Measurements from ENCODE around the gene GARNL3.

GARNL3 gene

GRCh38 chr9:127360250-127360649, 95.7 kb downstream of the GARNL3 start:
- H4K8ac ChIP-seq (ENCODE audit: low read depth, low read length) = no peak overlapping the region

DNA sequence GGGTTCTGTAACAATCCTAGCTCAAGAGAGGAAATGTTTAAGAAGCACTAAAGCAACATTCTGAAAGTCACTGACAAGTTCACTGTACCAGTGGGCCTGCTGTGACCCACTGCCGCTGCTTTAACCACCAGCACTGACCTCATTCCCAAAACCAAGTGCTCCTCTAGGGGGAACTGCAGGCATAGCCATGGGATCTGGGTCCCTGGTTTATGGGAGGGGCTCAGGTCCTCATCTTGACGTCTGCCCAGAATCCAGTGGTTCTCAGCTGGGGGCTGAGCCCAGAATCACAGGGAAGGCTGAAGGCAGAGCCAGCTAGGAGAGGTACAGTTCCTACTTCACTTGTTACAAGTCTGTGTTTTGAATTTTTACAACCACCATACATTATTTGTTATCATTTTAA, 96.3 kb downstream of the GARNL3 start:
- H3K4me3 ChIP-seq (ENCODE audit: low read length) = no peak overlapping the region
- H3K4me2 ChIP-seq (ENCODE audit: low read length) = no peak overlapping the region
- H3K36me3 ChIP-seq (ENCODE audit: control insufficient read depth, insufficient read depth, low read length) = no peaks in the 10 kb centered on the region
- H3K23ac ChIP-seq (ENCODE audit: low read length) = no peak overlapping the region
- H3K27me3 ChIP-seq (ENCODE audit: insufficient read depth, low read length, poor library complexity) = no peaks in the 10 kb centered on the region
- no peak overlapping the region for H2BK15ac ChIP-seq (replicated peaks; ENCODE audit: low read depth)
- no CpG with 5 or more reads among the region's 2 CpGs for WGBS (ENCODE audit: extremely low coverage, insufficient coverage, low lambda C conversion rate)
- no peaks in the 10 kb centered on the region for H3K79me2 ChIP-seq (ENCODE audit: control insufficient read depth, insufficient read depth, low read length)
- no peak overlapping the region for H4K8ac ChIP-seq (ENCODE audit: low read depth, low read length)
- no peak overlapping the region for H3K18ac ChIP-seq (ENCODE audit: low read length)
- no peak overlapping the region for H3K4ac ChIP-seq (ENCODE audit: low read depth, low read length)
- no peak overlapping the region for H4K5ac ChIP-seq (ENCODE audit: low read length)
- no peak overlapping the region for H2BK5ac ChIP-seq (ENCODE audit: low read length)
- no peaks in the 10 kb centered on the region for H3K79me1 ChIP-seq (ENCODE audit: low read length)
- peak; percentile 89 for DNase-seq
- no peak overlapping the region for H3K27ac ChIP-seq (ENCODE audit: low read depth, low read length)
- no peaks in the 10 kb centered on the region for H3K4me1 ChIP-seq (ENCODE audit: control insufficient read depth, low read depth, low read length)
- no peak overlapping the region for H2BK120ac ChIP-seq (ENCODE audit: low read depth, low read length)
- H3K9ac ChIP-seq (ENCODE audit: low read length) = no peak overlapping the region
- H3K56ac ChIP-seq (ENCODE audit: low read length) = no peak overlapping the region
- no peak overlapping the region for H2AK5ac ChIP-seq (ENCODE audit: low read length)

More at GRCh38 chr9:127360250-127360649, 95.7 kb downstream of the GARNL3 start:
- Histone ChIP-seq H3K9ac (ENCODE audit: low read length) (no peak overlapping the region), H2BK5ac (ENCODE audit: low read length) (no peak overlapping the region), H3K27ac (ENCODE audit: low read depth, low read length) (no peak overlapping the region), H3K79me1 (ENCODE audit: low read length) (no peaks in the 10 kb centered on the region), H2BK120ac (ENCODE audit: low read depth, low read length) (no peak overlapping the region), H3K4me2 (ENCODE audit: low read length) (no peak overlapping the region), H2BK15ac (replicated peaks; ENCODE audit: low read depth) (no peak overlapping the region), H3K4me3 (ENCODE audit: low read length) (no peak overlapping the region), H3K79me2 (ENCODE audit: control insufficient read depth, insufficient read depth, low read length) (no peaks in the 10 kb centered on the region), H3K56ac (ENCODE audit: low read length) (no peak overlapping the region), H3K18ac (ENCODE audit: low read length) (no peak overlapping the region), H3K36me3 (ENCODE audit: control insufficient read depth, insufficient read depth, low read length) (no peaks in the 10 kb centered on the region), H2AK5ac (ENCODE audit: low read length) (no peak overlapping the region), H3K27me3 (ENCODE audit: insufficient read depth, low read length, poor library complexity) (no peaks in the 10 kb centered on the region), H4K5ac (ENCODE audit: low read length) (no peak overlapping the region), H3K4me1 (ENCODE audit: control insufficient read depth, low read depth, low read length) (no peaks in the 10 kb centered on the region), H3K4ac (ENCODE audit: low read depth, low read length) (no peak overlapping the region), H3K23ac (ENCODE audit: low read length) (no peak overlapping the region)
- no peak for DNase-seq
- WGBS (ENCODE audit: extremely low coverage, insufficient coverage, low lambda C conversion rate) = no CpG with 5 or more reads among the region's 8 CpGs

GRCh38 chr9:127361561-127361960, 97.0 kb downstream of the GARNL3 start:
- H3K4me1 ChIP-seq (ENCODE audit: control insufficient read depth, low read depth, low read length) = no peaks in the 10 kb centered on the region
- H2BK120ac ChIP-seq (ENCODE audit: low read depth, low read length) = no peak overlapping the region
- H3K18ac ChIP-seq (ENCODE audit: low read length) = no peak overlapping the region
- H3K56ac ChIP-seq (ENCODE audit: low read length) = no peak overlapping the region
- no peak for DNase-seq
- H3K4me3 ChIP-seq (ENCODE audit: low read length) = no peak overlapping the region
- no peak overlapping the region for H4K8ac ChIP-seq (ENCODE audit: low read depth, low read length)
- no peak overlapping the region for H3K9ac ChIP-seq (ENCODE audit: low read length)
- H2AK5ac ChIP-seq (ENCODE audit: low read length) = no peak overlapping the region
- no peaks in the 10 kb centered on the region for H3K27me3 ChIP-seq (ENCODE audit: insufficient read depth, low read length, poor library complexity)
- H3K23ac ChIP-seq (ENCODE audit: low read length) = no peak overlapping the region
- no peaks in the 10 kb centered on the region for H3K79me2 ChIP-seq (ENCODE audit: control insufficient read depth, insufficient read depth, low read length)
- no peak overlapping the region for H3K27ac ChIP-seq (ENCODE audit: low read depth, low read length)
- H3K79me1 ChIP-seq (ENCODE audit: low read length) = no peaks in the 10 kb centered on the region
- H3K4ac ChIP-seq (ENCODE audit: low read depth, low read length) = no peak overlapping the region
- H3K36me3 ChIP-seq (ENCODE audit: control insufficient read depth, insufficient read depth, low read length) = no peaks in the 10 kb centered on the region
- no CpG with 5 or more reads among the region's 3 CpGs for WGBS (ENCODE audit: extremely low coverage, insufficient coverage, low lambda C conversion rate)
- H2BK15ac ChIP-seq (replicated peaks; ENCODE audit: low read depth) = no peak overlapping the region
- no peak overlapping the region for H3K4me2 ChIP-seq (ENCODE audit: low read length)
- no peak overlapping the region for H4K5ac ChIP-seq (ENCODE audit: low read length)
- H2BK5ac ChIP-seq (ENCODE audit: low read length) = no peak overlapping the region

DNA sequence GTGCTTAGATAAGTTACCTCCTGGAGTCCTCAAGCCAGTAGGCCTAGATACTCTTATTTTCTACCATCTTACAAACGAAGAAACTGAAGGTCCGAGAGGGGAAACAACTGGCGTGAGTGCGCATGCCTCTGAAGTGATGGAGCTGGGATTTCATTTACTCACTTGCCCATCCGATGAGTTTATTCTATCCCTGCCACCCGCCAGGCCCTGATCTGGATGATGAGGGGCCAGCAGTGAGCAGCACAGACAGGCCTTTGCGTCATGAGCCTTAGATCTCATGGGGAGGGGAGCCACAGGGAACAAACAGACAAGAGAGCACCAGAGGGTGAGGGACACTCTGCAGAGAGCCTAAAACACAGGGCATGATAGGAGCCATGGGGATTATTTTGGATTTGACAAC, 98.3 kb downstream of the GARNL3 start:
- Histone ChIP-seq H2AK5ac (ENCODE audit: low read length) (no peak overlapping the region), H2BK15ac (replicated peaks; ENCODE audit: low read depth) (no peak overlapping the region), H3K36me3 (ENCODE audit: control insufficient read depth, insufficient read depth, low read length) (no peaks in the 10 kb centered on the region), H3K18ac (ENCODE audit: low read length) (no peak overlapping the region), H3K79me2 (ENCODE audit: control insufficient read depth, insufficient read depth, low read length) (no peaks in the 10 kb centered on the region), H3K79me1 (ENCODE audit: low read length) (no peaks in the 10 kb centered on the region), H3K23ac (ENCODE audit: low read length) (no peak overlapping the region), H3K4ac (ENCODE audit: low read depth, low read length) (no peak overlapping the region), H3K4me2 (ENCODE audit: low read length) (no peak overlapping the region), H2BK120ac (ENCODE audit: low read depth, low read length) (no peak overlapping the region), H3K4me1 (ENCODE audit: control insufficient read depth, low read depth, low read length) (no peaks in the 10 kb centered on the region), H4K8ac (ENCODE audit: low read depth, low read length) (no peak overlapping the region), H3K9ac (ENCODE audit: low read length) (no peak overlapping the region), H2BK5ac (ENCODE audit: low read length) (no peak overlapping the region), H3K4me3 (ENCODE audit: low read length) (no peak overlapping the region), H4K5ac (ENCODE audit: low read length) (no peak overlapping the region), H3K27me3 (ENCODE audit: insufficient read depth, low read length, poor library complexity) (no peaks in the 10 kb centered on the region), H3K56ac (ENCODE audit: low read length) (no peak overlapping the region), H3K27ac (ENCODE audit: low read depth, low read length) (no peak overlapping the region)
- WGBS (ENCODE audit: extremely low coverage, insufficient coverage, low lambda C conversion rate) = no CpG with 5 or more reads among the region's 7 CpGs
- no peak for DNase-seq

- Histone ChIP-seq H2BK15ac (replicated peaks; ENCODE audit: low read depth) (no peak overlapping the region), H3K4me3 (ENCODE audit: low read length) (no peak overlapping the region), H2BK120ac (ENCODE audit: low read depth, low read length) (no peak overlapping the region), H3K9ac (ENCODE audit: low read length) (no peak overlapping the region), H3K79me1 (ENCODE audit: low read length) (no peaks in the 10 kb centered on the region), H3K18ac (ENCODE audit: low read length) (no peak overlapping the region), H3K79me2 (ENCODE audit: control insufficient read depth, insufficient read depth, low read length) (no peaks in the 10 kb centered on the region), H3K23ac (ENCODE audit: low read length) (no peak overlapping the region), H4K5ac (ENCODE audit: low read length) (no peak overlapping the region), H3K27me3 (ENCODE audit: insufficient read depth, low read length, poor library complexity) (no peaks in the 10 kb centered on the region), H3K27ac (ENCODE audit: low read depth, low read length) (no peak overlapping the region), H3K4ac (ENCODE audit: low read depth, low read length) (no peak overlapping the region), H2BK5ac (ENCODE audit: low read length) (no peak overlapping the region), H2AK5ac (ENCODE audit: low read length) (no peak overlapping the region), H3K4me2 (ENCODE audit: low read length) (no peak overlapping the region), H3K56ac (ENCODE audit: low read length) (no peak overlapping the region), H4K8ac (ENCODE audit: low read depth, low read length) (no peak overlapping the region), H3K36me3 (ENCODE audit: control insufficient read depth, insufficient read depth, low read length) (no peaks in the 10 kb centered on the region), H3K4me1 (ENCODE audit: control insufficient read depth, low read depth, low read length) (no peaks in the 10 kb centered on the region)
- DNase-seq = no peak
- no CpG with 5 or more reads among the region's 10 CpGs for WGBS (ENCODE audit: extremely low coverage, insufficient coverage, low lambda C conversion rate)
These were observed 100.9 kb downstream of the GARNL3 start for GRCh38 chr9:127365461-127365860.

DNA sequence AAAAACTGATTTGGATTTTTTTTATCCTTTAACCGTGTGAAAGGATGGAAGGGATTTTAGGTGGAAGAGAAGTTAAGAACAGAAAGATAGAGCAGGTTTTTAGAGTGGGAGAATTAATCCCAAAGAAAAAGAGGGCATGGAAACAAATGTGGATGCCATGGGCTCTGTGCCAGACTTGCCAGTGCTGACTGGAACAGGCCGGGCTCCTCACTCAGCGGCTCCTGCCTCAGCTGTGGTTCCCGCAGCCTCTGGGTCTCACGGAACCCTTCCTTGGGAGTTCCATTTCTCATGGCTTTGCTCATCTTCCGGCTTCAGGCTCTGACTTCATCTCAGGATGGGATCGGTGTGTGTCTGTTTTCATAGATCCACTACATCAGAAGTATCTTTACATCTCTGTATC, 102.0 kb downstream of the GARNL3 start:
- no peak overlapping the region for H3K4me3 ChIP-seq (ENCODE audit: low read length)
- no peak overlapping the region for H3K4ac ChIP-seq (ENCODE audit: low read depth, low read length)
- no peaks in the 10 kb centered on the region for H3K36me3 ChIP-seq (ENCODE audit: control insufficient read depth, insufficient read depth, low read length)
- H3K79me2 ChIP-seq (ENCODE audit: control insufficient read depth, insufficient read depth, low read length) = no peaks in the 10 kb centered on the region
- no peak overlapping the region for H2BK15ac ChIP-seq (replicated peaks; ENCODE audit: low read depth)
- H4K5ac ChIP-seq (ENCODE audit: low read length) = no peak overlapping the region
- H3K9ac ChIP-seq (ENCODE audit: low read length) = no peak overlapping the region
- no peaks in the 10 kb centered on the region for H3K27me3 ChIP-seq (ENCODE audit: insufficient read depth, low read length, poor library complexity)
- H3K4me1 ChIP-seq (ENCODE audit: control insufficient read depth, low read depth, low read length) = no peaks in the 10 kb centered on the region
- H3K27ac ChIP-seq (ENCODE audit: low read depth, low read length) = no peak overlapping the region
- no peak overlapping the region for H2AK5ac ChIP-seq (ENCODE audit: low read length)
- no peak overlapping the region for H3K4me2 ChIP-seq (ENCODE audit: low read length)
- H3K18ac ChIP-seq (ENCODE audit: low read length) = no peak overlapping the region
- H3K23ac ChIP-seq (ENCODE audit: low read length) = no peak overlapping the region
- H4K8ac ChIP-seq (ENCODE audit: low read depth, low read length) = no peak overlapping the region
- H2BK5ac ChIP-seq (ENCODE audit: low read length) = no peak overlapping the region
- WGBS (ENCODE audit: extremely low coverage, insufficient coverage, low lambda C conversion rate) = 100% methylated on average over 1 of the region's 7 CpGs
- H3K56ac ChIP-seq (ENCODE audit: low read length) = no peak overlapping the region
- no peak overlapping the region for H2BK120ac ChIP-seq (ENCODE audit: low read depth, low read length)
- DNase-seq = no peak
- no peaks in the 10 kb centered on the region for H3K79me1 ChIP-seq (ENCODE audit: low read length)
